Endometrial microvascular endothelial cells (primary cell): ENCODE data around the gene SPEG. TPM values are rescaled to one million over a fixed set of nuclear protein-coding genes. Genes with fewer than 3 reads are reported as not detected.

Experiments used
- total RNA-seq: library from RNA; depleted of rRNA; stranded (reverse); fragments of >200 nt; gene quantifications from one replicate; pipeline ENCODE4 v1.2.3, GENCODE V29; 2015; ENCODE audit errors: inconsistent ontology term

SPEG gene
- total RNA-seq, 1 donor from 2014 or later: not detected

Other genes starting within 250 kb of the SPEG start
- gene ZFAND2B, start 228.1 kb upstream of the SPEG start, total RNA-seq: 24.1 TPM
- 24.8 TPM for gene ABCB6, start 215.9 kb upstream of the SPEG start, total RNA-seq
- gene ATG9A, start 205.2 kb upstream of the SPEG start, total RNA-seq: 73.2 TPM
- gene ANKZF1, start 205.0 kb upstream of the SPEG start, total RNA-seq: 27.1 TPM
- gene GLB1L, start 189.4 kb upstream of the SPEG start, total RNA-seq: 9.3 TPM
- 5.5 TPM for gene STK16, start 189.4 kb upstream of the SPEG start, total RNA-seq
- not detected for gene TUBA4B, start 181.6 kb upstream of the SPEG start, total RNA-seq
- gene TUBA4A, start 180.9 kb upstream of the SPEG start, total RNA-seq: 18.4 TPM
- gene DNAJB2, start 155.5 kb upstream of the SPEG start, total RNA-seq: 29.9 TPM
- not detected for gene PTPRN, start 125.4 kb upstream of the SPEG start, total RNA-seq
- not detected for gene RESP18, start 102.1 kb upstream of the SPEG start, total RNA-seq
- 86.0 TPM for gene DNPEP, start 46.9 kb upstream of the SPEG start, total RNA-seq
- not detected for gene DES, start 16.5 kb upstream of the SPEG start, total RNA-seq
- gene GMPPA, start 64.0 kb downstream of the SPEG start, total RNA-seq: 32.0 TPM
- not detected for gene ASIC4, start 79.6 kb downstream of the SPEG start, total RNA-seq
- gene CHPF, start 109.0 kb downstream of the SPEG start, total RNA-seq: 3.4 TPM
- gene TMEM198, start 109.2 kb downstream of the SPEG start, total RNA-seq: not detected
- gene OBSL1, start 136.7 kb downstream of the SPEG start, total RNA-seq: 3.3 TPM
- gene INHA, start 137.5 kb downstream of the SPEG start, total RNA-seq: not detected
- gene STK11IP, start 163.0 kb downstream of the SPEG start, total RNA-seq: 15.3 TPM
- not detected for gene SLC4A3, start 192.8 kb downstream of the SPEG start, total RNA-seq